ENCODE data around the gene GRK5.

- TF ChIP-seq CTCF (conservative IDR thresholded peaks at IDR 0.05; ENCODE audit: low read length), result no peak
- TF ChIP-seq EZH2phosphoT487 (IDR thresholded peaks at IDR 0.05; ENCODE audit: borderline replicate concordance), result no peak
Measured at GRCh38 chr10:119428789-119429188, 221.4 kb downstream of the GRK5 start.

All from Loucy (cell line).